Measurements from ENCODE around the gene FAXC.

The FAXC gene

GRCh38 chr6:99349171-99350141 lies at the start of gene FAXC:
Gene FAXC (minus strand): TSS chr6:99349674. CDS start chr6:99349372, 302 bp downstream.
- DNase-seq (ENCODE audit: low spot score), result no peak

DNA sequence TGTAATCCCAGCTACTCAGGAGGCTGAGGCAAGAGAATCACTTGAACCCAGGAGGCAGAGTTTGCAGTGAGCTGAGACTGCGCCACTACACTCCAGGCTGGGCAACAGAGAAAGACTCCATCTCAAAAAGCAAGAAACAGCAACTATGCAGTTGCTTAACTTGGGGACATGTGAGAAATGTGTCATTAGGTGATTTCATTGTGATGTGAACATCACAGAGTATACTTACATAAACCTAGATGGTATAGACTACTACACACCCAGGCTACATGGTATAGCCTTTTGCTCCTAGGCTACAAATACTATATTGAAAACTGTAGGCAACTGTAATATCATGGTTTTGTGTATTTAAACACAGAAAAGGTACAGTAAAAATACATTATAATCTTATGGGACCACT lies 47.8 kb upstream of the FAXC start:
- DNase-seq (ENCODE audit: low spot score), result no peak

GRCh38 chr6:99393698-99394531 lies 44.4 kb upstream of the FAXC start, which contains the start of gene COQ3:
Gene COQ3 (minus strand): TSS chr6:99394195. CDS start chr6:99394179, 16 bp downstream.
- DNase-seq (ENCODE audit: low spot score), result peak; percentile 56

DNA sequence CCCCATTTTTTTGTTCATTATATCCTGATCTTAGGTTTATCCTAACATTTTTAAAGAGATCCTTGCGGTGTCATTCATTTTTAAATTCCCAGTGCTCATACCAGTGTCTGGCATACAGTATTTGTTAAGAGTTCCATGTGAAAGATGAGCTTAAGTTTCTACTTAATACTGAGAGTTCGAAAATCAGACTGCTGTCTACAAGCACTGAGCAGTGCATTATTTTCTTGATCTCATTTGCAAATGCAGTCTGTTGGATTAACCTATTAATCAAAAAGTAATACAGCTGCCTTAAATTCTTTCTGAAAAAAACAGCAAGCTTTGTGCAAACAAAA lies 43.9 kb upstream of the FAXC start:
- no peak for DNase-seq (ENCODE audit: low spot score)

- no peak for DNase-seq (ENCODE audit: low spot score)
Observed at GRCh38 chr6:99390896-99391295, 41.4 kb upstream of the FAXC start.

- DNase-seq (ENCODE audit: low spot score), result no peak
Observed at GRCh38 chr6:99384507-99384906, 35.0 kb upstream of the FAXC start.

DNA sequence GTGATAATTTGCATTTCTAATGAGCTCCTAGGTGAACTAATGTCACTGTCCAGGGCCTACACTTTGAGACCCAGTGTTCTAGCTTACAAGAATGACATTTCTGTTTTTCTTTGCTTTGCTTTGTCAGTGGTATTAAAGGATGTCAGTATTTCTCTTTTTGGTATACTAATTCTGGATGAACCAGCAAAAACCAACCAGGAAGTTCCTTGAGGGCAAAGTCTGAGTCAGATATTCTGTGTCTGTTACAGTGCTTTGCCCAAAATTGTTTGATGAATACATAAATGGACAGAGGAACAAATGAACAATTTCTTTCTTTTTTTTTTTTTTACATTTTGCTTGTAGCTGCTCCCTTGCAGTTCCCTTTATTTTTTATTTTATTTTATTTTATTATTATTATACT lies 29.2 kb upstream of the FAXC start:
- DNase-seq (ENCODE audit: low spot score), result no peak

- DNase-seq (ENCODE audit: low spot score), result no peak
Observed at GRCh38 chr6:99369533-99369932, 20.1 kb upstream of the FAXC start.

DNA sequence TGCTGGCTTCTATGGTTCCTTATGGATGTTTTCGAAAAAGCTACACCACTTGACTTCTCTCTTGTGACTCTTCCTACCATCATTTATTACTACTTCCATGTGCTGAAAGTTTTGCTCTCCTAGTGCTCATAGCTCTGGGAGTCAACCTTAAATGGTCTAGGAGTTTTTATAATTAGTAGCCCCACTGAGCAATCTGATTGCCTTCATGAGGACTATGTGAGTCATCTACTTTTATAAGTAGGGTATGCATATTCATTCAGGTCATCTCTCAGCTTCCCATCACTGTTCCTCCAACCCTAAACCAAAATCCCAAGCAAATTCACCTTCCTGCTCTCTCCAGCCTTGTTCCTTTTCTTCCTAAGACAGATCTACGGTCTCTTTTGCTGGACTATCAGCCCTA lies 17.4 kb upstream of the FAXC start:
- DNase-seq (ENCODE audit: low spot score), result no peak

- DNase-seq (ENCODE audit: low spot score), result no peak
Observed at GRCh38 chr6:99364026-99364425, 14.6 kb upstream of the FAXC start.

- DNase-seq (ENCODE audit: low spot score), result no peak
Observed at GRCh38 chr6:99362678-99363268, 13.3 kb upstream of the FAXC start.

DNA sequence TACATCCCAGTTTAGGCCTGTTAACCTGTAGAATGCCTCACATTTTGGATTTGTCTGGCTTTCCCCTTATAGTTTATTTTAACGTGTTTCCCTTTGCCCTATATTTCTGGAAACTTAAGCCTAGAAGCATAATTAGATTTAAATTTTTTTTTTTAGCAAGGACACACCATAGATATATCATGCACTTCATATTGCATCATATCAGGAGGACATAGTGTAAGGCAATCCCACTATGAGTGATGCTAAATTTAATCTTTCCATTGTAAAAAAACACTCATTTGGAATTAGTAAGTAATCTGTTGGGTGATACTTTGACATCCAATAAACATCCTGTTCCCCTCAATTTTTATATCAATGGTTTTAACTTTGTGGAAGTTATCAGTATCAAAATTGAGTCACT lies 10.3 kb upstream of the FAXC start:
- no peak for DNase-seq (ENCODE audit: low spot score)

DNA sequence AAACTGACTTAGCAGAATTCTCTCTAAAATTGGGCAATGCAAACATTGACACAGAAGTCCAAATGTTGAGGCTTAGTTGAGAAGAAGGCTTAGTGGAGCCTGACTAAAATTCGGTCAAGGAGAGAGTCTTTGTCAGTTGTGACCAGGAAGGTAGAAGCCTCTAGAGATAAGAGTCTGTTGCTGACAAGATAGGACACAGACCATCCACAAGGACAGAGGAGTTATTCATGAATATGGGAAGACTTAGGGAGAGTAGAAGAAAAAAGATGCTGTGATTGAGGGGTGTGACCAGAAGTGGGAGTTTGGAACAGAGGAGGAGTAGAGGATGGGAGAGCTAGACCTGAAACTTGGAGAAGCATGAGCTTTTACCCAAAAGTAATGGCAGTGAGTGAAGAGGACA lies 7.2 kb upstream of the FAXC start:
- DNase-seq (ENCODE audit: low spot score), result no peak

GRCh38 chr6:99354983-99355382 lies 5.5 kb upstream of the FAXC start:
- DNase-seq (ENCODE audit: low spot score), result no peak

- DNase-seq (ENCODE audit: low spot score), result no peak
Observed at GRCh38 chr6:99353126-99353525, 3.7 kb upstream of the FAXC start.

DNA sequence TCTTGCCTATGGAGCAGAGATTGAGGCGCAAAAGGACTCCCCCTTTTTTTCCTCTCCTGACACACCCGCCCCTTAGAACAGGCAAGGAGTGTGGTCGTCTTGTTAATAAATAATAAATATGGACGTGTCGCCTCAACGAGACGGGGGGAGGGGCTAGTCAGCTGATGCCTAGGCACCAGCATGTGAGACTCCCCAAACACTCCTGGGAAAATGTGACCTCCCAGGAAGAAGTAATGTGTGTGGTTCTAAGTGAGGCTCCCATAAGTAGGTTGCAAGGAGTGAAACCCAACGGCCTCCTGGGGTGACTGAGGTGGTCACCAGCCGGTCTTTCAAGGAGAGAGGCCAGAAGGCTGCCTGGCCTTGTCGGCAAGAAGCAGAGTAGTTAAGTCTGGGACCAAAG lies 1.1 kb upstream of the FAXC start:
- no peak for DNase-seq (ENCODE audit: low spot score)

GRCh38 chr6:99348288-99349170 lies 945 bp downstream of the FAXC start:
- no peak for DNase-seq (ENCODE audit: low spot score)

- no peak for DNase-seq (ENCODE audit: low spot score)
Observed at GRCh38 chr6:99347804-99348203, 1.7 kb downstream of the FAXC start.

DNA sequence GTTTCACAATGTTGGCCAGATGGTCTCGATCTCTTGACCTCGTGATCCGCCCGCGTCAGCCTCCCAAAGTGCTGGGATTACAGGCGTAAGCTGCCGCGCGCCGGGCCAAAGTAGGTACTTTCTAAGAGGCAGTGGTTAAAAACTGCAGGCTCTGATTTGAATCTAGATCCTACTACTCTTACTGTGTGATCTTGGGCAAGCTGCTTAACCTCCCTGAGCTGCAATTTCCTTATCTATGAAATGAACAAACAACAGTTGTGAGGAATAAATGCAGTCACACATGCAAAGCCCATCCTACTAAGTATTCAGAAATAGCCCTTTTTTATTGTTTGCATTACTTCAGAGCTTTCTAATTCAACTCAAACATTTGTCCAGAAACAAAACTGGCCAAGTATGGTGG lies 2.9 kb downstream of the FAXC start:
- DNase-seq (ENCODE audit: low spot score), result no peak

- DNase-seq (ENCODE audit: low spot score), result no peak
Observed at GRCh38 chr6:99345164-99345563, 4.3 kb downstream of the FAXC start.

GRCh38 chr6:99344289-99344688 lies 5.2 kb downstream of the FAXC start:
- no peak for DNase-seq (ENCODE audit: low spot score)

Data from pons (tissue), 1 donor.